Measurements from ENCODE around the gene XAB2.

Gene XAB2

GRCh38 chr19:7617172-7617571 lies 12.2 kb downstream of the XAB2 start:
- Histone ChIP-seq H3K4me3 (no peak overlapping the region), H3K27ac (no peak overlapping the region)
- no peak for DNase-seq (ENCODE audit: low spot score)
- TF ChIP-seq CTCF (IDR thresholded peaks at IDR 0.05): no peak

- DNase-seq (ENCODE audit: low spot score): no peak
- TF ChIP-seq CTCF (IDR thresholded peaks at IDR 0.05): no peak
- H3K4me3 ChIP-seq: no peak overlapping the region
- H3K27ac ChIP-seq: no peak overlapping the region
Observed at GRCh38 chr19:7614859-7615741, 14.2 kb downstream of the XAB2 start.

GRCh38 chr19:7612282-7613274 lies 16.8 kb downstream of the XAB2 start:
- H3K27ac ChIP-seq: no peak overlapping the region
- DNase-seq (ENCODE audit: low spot score): no peak
- no peak for TF ChIP-seq CTCF (IDR thresholded peaks at IDR 0.05)
- H3K4me3 ChIP-seq: no peak overlapping the region

GRCh38 chr19:7611541-7612279 lies 17.6 kb downstream of the XAB2 start:
- Histone ChIP-seq H3K4me3 (no peak overlapping the region), H3K27ac (no peak overlapping the region)
- DNase-seq (ENCODE audit: low spot score): no peak
- no peak for TF ChIP-seq CTCF (IDR thresholded peaks at IDR 0.05)

GRCh38 chr19:7610491-7611240 lies 18.7 kb downstream of the XAB2 start:
- H3K27ac ChIP-seq: no peak overlapping the region
- no peak for DNase-seq (ENCODE audit: low spot score)
- no peak for TF ChIP-seq CTCF (IDR thresholded peaks at IDR 0.05)
- H3K4me3 ChIP-seq: no peak overlapping the region

Data from coronary artery (tissue), 2 donors.